Pancreas (tissue), 10 donors: ENCODE data around the gene ZNF511. TPM values are rescaled to one million over a fixed set of nuclear protein-coding genes. Genes with fewer than 3 reads are reported as not detected.

Experiments used
- ATAC-seq, 4 donors: fragments of 200-7000 bp; cut with Tn5 transposase; one replicate each; pipeline versions ENCODE4 v1.8.0 to v1.9.1; 2020; ENCODE audit warnings: mild to moderate bottlenecking in 4 of 4, moderate library complexity in 4 of 4
- DNase-seq, 6 donors: peaks; one replicate each; pipeline ENCODE4 v3.0.0-alpha.2; 2020
- FAIRE-seq: peaks from 2 replicates; lab custom pipeline; 2012; peaks lifted over from hg19 to GRCh38; lab: Jason Lieb, UNC
- H3K27ac ChIP-seq, 4 donors: fragments of 200-600 bp; sonication (generic); 1 replicate in 3 of 4; 2 replicates in 1 of 4; pipeline versions ENCODE4 v1.5.0 to v1.8.0; 2020
- H3K27me3 ChIP-seq, 4 donors: fragments of 200-600 bp; one replicate each; pipeline ENCODE4 v1.8.0; 2021
- H3K36me3 ChIP-seq, 3 donors: fragments of 200-600 bp; sonication (generic) in 1 of 3; one replicate each; pipeline versions ENCODE4 v1.5.0 to v1.8.0; 2020 to 2021
- H3K4me1 ChIP-seq, 3 donors: fragments of 200-600 bp; one replicate each; pipeline ENCODE4 v1.8.0; 2021
- H3K4me3 ChIP-seq, 4 donors: fragments of 200-600 bp; sonication (generic) in 2 of 4; one replicate each; pipeline versions ENCODE4 v1.5.0 to v1.8.0; 2020 to 2021
- H3K9me3 ChIP-seq, 4 donors: fragments of 200-600 bp; one replicate each; pipeline ENCODE4 v1.8.0; 2021
- CTCF ChIP-seq, 4 donors: fragments of 200-600 bp; sonication (generic) in 3 of 4; IDR thresholded peaks; one replicate each; pipeline versions ENCODE4 v1.5.0 to v1.8.0; 2021; ENCODE audit warnings: antibody characterized with exemption in 4 of 4
- WGBS, 2 donors: extraction: QIAGEN DNeasy Blood & Tissue Kit; methylation state at CpG; one replicate each; pipeline ENCODE4 v1.1.7; 2013; 5-methylcytosine and 5-hydroxymethylcytosine counted together
- intact Hi-C, 3 donors: fragments of 100-400 bp; cut with DNase I; formaldehyde crosslinking; loops; one replicate each; pipeline versions ENCODE4 v1.11.1 to v1.14.2; 2022
- polyA plus RNA-seq, 2 donors: library from polyadenylated mRNA; stranded (reverse); fragments of 200-250 nt; gene quantifications; one replicate each; pipeline ENCODE4 v1.2.3, GENCODE V29; 2013
- total RNA-seq, 6 donors: library from RNA; stranded (reverse); fragmentation: NEBNext Ultra II Directional in 4 of 6; extraction: Animal tissue kit (Norgen Biotek cat#: 25700) in 4 of 6; gene quantifications; one replicate each; pipeline versions ENCODE4 v1.2.1 to v1.2.4, GENCODE V29; 2021 to 2023
- donor health status: healthy with polysubstance abuse.
- donor health status: DM: no; HTN: no; CAD: no; lungs with moderate emphysema.
- donor health status: DM: no; HTN: no; CAD: no.
- donor health status: control.
- donor health status: control.
- donor health status: Bipolar disorder and iron deficiency.
- donor health status: DM: yes; HTN: yes; CAD: no.
- donor health status: DM: no; HTN: no; CAD: no.
- donor health status: DM: no; HTN: no; CAD: no.
- donor health status: DM: yes; HTN: yes; CAD: no.

The ZNF511 gene
- total and polyA plus RNA-seq, 8 donors: 13.3 to 40.3 (median 17.3) TPM

- H3K27ac ChIP-seq: no peak overlapping the region
Measured at GRCh38 chr10:133324198-133324792, 15.6 kb downstream of the ZNF511 start.

GRCh38 chr10:133324857-133325260 lies 16.1 kb downstream of the ZNF511 start:
- intact Hi-C loops: no loop called here
- WGBS, 2 donors: 17 to 32% methylated on average over 10 to 20 of the region's 20 CpGs
- Histone ChIP-seq H3K27ac (no peak overlapping the region), H3K36me3 (no peaks in the 10 kb centered on the region), H3K27me3 (peaks cover 0 to 24% (median 15%) of the 10 kb centered on the region in 4 donors), H3K4me3 (peak overlapping the region in 1 of 4 donors; percentile 44), H3K9me3 (no peaks in the 10 kb centered on the region), H3K4me1 (peaks cover 0 to 8% (median 7%) of the 10 kb centered on the region in 3 donors)
- no peak for TF ChIP-seq CTCF (IDR thresholded peaks at IDR 0.05)
- ATAC-seq (peak; percentile 6 to 10 (median 7)), DNase-seq (peak in 4 of 6 donors; percentile 26 to 82 (median 53)), FAIRE-seq (no peak)

More at GRCh38 chr10:133324198-133324792, 15.6 kb downstream of the ZNF511 start:
- Histone ChIP-seq H3K4me1 (peaks cover 0 to 8% (median 7%) of the 10 kb centered on the region in 3 donors), H3K36me3 (no peaks in the 10 kb centered on the region), H3K27me3 (peaks cover 0 to 24% (median 15%) of the 10 kb centered on the region in 4 donors), H3K4me3 (peak overlapping the region in 1 of 4 donors; percentile 18), H3K9me3 (no peaks in the 10 kb centered on the region)
- FAIRE-seq: no peak
- intact Hi-C loops: no loop called here
- ATAC-seq: peak; percentile 83 to 89 (median 85)
- peak; percentile 67 to 87 (median 80) for DNase-seq
- WGBS, 2 donors: 6 to 9% methylated on average over 8 to 13 of the region's 13 CpGs
- no peak for TF ChIP-seq CTCF (IDR thresholded peaks at IDR 0.05)

GRCh38 chr10:133325440-133326222 lies 16.9 kb downstream of the ZNF511 start:
- H3K27ac ChIP-seq: no peak overlapping the region
- H3K4me3 ChIP-seq: peak overlapping the region in 3 of 4 donors; percentile 5 to 44 (median 43)
- no peaks in the 10 kb centered on the region for H3K36me3 ChIP-seq
- peak in 4 of 6 donors; percentile 20 to 81 (median 60) for DNase-seq
- peaks cover 0 to 24% (median 15%) of the 10 kb centered on the region in 4 donors for H3K27me3 ChIP-seq
- WGBS, 2 donors: 2 to 3% methylated on average over 52 to 91 of the region's 91 CpGs
- intact Hi-C loops: no loop called here
- H3K4me1 ChIP-seq: peaks cover 0 to 8% (median 7%) of the 10 kb centered on the region in 3 donors
- peak; percentile 20 to 36 (median 29) for ATAC-seq
- no peak for FAIRE-seq
- no peaks in the 10 kb centered on the region for H3K9me3 ChIP-seq
- TF ChIP-seq CTCF (IDR thresholded peaks at IDR 0.05): no peak

GRCh38 chr10:133326223-133326551 lies 17.5 kb downstream of the ZNF511 start:
- Histone ChIP-seq H3K9me3 (no peaks in the 10 kb centered on the region), H3K27me3 (peaks cover 0 to 24% (median 15%) of the 10 kb centered on the region in 4 donors), H3K4me1 (peaks cover 0 to 8% (median 7%) of the 10 kb centered on the region in 3 donors), H3K36me3 (no peaks in the 10 kb centered on the region), H3K27ac (no peak overlapping the region), H3K4me3 (peak overlapping the region in 2 of 4 donors; percentile 43 to 44)
- intact Hi-C loops: no loop called here
- DNase-seq (no peak), ATAC-seq (no peak), FAIRE-seq (no peak)
- no peak for TF ChIP-seq CTCF (IDR thresholded peaks at IDR 0.05)
- 40 to 45% methylated on average over 9 of the region's 9 CpGs for WGBS, 2 donors
